Vagina (tissue), 2 donors: ENCODE results near the gene OOEP.

Source experiments
- POLR2A ChIP-seq, 2 donors: fragments of 450-650 bp; IDR thresholded peaks; one replicate each; pipeline ENCODE4 v1.6.1; 2017; ENCODE audit warnings: antibody characterized with exemption in 2 of 2, mild to moderate bottlenecking in 2 of 2, moderate library complexity in 2 of 2
- TF ChIP-seq, protein P1 (sequence below), 3 experiments: fragments of 450-650 bp in 2 of 3; fragments of 200-600 bp in 1 of 3; sonication (generic) in 1 of 3; IDR thresholded peaks; one replicate each; pipeline ENCODE4 v1.5.1; 2017 to 2019; ENCODE audit warnings: antibody characterized with exemption in 3 of 3, mild to moderate bottlenecking in 2 of 3, moderate library complexity in 2 of 3

DNA sequence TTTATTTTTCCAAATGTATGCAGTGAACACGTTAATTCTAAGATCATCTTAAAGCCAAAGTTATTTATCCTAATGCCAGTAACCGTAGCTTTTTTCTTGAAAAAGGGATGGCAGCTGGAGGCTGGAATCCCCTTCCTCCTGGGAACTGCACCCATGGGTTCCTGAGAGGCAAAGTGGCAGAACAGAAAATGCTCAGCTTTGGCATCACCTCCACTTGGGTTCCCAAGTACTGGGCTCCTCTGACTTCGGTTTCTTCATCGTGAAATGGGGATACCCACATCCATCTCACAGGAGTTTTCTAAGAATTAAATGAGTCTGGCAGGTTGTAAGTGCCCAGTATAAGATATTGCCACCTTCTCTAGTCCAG is 18.7 kb upstream of the OOEP start:
- TF ChIP-seq, protein P1, sequence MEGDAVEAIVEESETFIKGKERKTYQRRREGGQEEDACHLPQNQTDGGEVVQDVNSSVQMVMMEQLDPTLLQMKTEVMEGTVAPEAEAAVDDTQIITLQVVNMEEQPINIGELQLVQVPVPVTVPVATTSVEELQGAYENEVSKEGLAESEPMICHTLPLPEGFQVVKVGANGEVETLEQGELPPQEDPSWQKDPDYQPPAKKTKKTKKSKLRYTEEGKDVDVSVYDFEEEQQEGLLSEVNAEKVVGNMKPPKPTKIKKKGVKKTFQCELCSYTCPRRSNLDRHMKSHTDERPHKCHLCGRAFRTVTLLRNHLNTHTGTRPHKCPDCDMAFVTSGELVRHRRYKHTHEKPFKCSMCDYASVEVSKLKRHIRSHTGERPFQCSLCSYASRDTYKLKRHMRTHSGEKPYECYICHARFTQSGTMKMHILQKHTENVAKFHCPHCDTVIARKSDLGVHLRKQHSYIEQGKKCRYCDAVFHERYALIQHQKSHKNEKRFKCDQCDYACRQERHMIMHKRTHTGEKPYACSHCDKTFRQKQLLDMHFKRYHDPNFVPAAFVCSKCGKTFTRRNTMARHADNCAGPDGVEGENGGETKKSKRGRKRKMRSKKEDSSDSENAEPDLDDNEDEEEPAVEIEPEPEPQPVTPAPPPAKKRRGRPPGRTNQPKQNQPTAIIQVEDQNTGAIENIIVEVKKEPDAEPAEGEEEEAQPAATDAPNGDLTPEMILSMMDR (IDR thresholded peaks at IDR 0.05), result no peak
- TF ChIP-seq POLR2A (IDR thresholded peaks at IDR 0.05), result no peak
